Nephron progenitor cell (in vitro differentiated cells): ENCODE results near the gene ADAM12.
A peak's percentile ranks its signal among the peaks of the same experiment; 100 is the strongest.

Experiments used
- DNase-seq: peaks from one replicate; pipeline ENCODE4 v3.0.0; 2021
- H3K27ac Mint-ChIP-seq: 2 replicates; pipeline ENCODE4 v1.8.0; 2021; ENCODE audit warnings: mild to moderate bottlenecking, moderate library complexity, mixed read lengths
- H3K27me3 Mint-ChIP-seq: 2 replicates; pipeline ENCODE4 v1.8.0; 2021; ENCODE audit warnings: mild to moderate bottlenecking, low read depth, mixed read lengths; ENCODE audit not compliant: poor library complexity
- H3K36me3 Mint-ChIP-seq: 2 replicates; pipeline ENCODE4 v1.8.0; 2021; ENCODE audit warnings: low read depth, mixed read lengths
- H3K4me1 Mint-ChIP-seq: 2 replicates; pipeline ENCODE4 v1.8.0; 2021; ENCODE audit warnings: mixed read lengths
- H3K4me3 Mint-ChIP-seq: 2 replicates; pipeline ENCODE4 v1.8.0; 2021; ENCODE audit warnings: mild to moderate bottlenecking, moderate library complexity, mixed read lengths
- H3K9me3 Mint-ChIP-seq: 2 replicates; pipeline ENCODE4 v1.8.0; 2021; ENCODE audit warnings: mild to moderate bottlenecking, moderate library complexity, mixed read lengths
- CTCF ChIP-seq: fragments of 200-600 bp; sonication (generic); IDR thresholded peaks from 2 replicates; pipeline ENCODE4 v1.5.0; 2021; ENCODE audit warnings: antibody characterized with exemption

Gene ADAM12

GRCh38 chr10:126387931-126388911 is at the start of gene ADAM12:
Gene ADAM12 (minus strand): TSS chr10:126388477. CDS start chr10:126388145, 332 bp downstream.
- DNase-seq: peak; percentile 61
- peaks cover 46% of the 10 kb centered on the region for H3K27me3 Mint-ChIP-seq

GRCh38 chr10:126437635-126438406 is 49.5 kb upstream of the ADAM12 start:
- no peak for TF ChIP-seq CTCF
- Mint-ChIP-seq H3K36me3 (no peaks in the 10 kb centered on the region), H3K27ac (no peak overlapping the region), H3K4me1 (no peaks in the 10 kb centered on the region), H3K4me3 (no peak overlapping the region), H3K27me3 (peaks cover 6% of the 10 kb centered on the region), H3K9me3 (peaks cover 4% of the 10 kb centered on the region)
- no peak for DNase-seq

More at GRCh38 chr10:126387931-126388911, at the start of gene ADAM12:
- Mint-ChIP-seq H3K27ac (no peak within 1 kb of the TSS), H3K4me3 (peak within 1 kb of the TSS; percentile 89), H3K4me1 (peaks cover 24% of the 10 kb centered on the region), H3K9me3 (peaks cover 22% of the 10 kb centered on the region), H3K36me3 (peaks cover 9% of the 10 kb centered on the region)
- no peak for TF ChIP-seq CTCF

GRCh38 chr10:126434235-126434634 is 46.0 kb upstream of the ADAM12 start:
- Mint-ChIP-seq H3K9me3 (no peaks in the 10 kb centered on the region), H3K4me3 (no peak overlapping the region), H3K4me1 (peaks cover 8% of the 10 kb centered on the region), H3K27me3 (peaks cover 14% of the 10 kb centered on the region), H3K27ac (no peak overlapping the region), H3K36me3 (no peaks in the 10 kb centered on the region)
- TF ChIP-seq CTCF: no peak
- DNase-seq: no peak

- H3K27me3 Mint-ChIP-seq: peaks cover 14% of the 10 kb centered on the region
Measured at GRCh38 chr10:126433351-126433750, 45.1 kb upstream of the ADAM12 start.

GRCh38 chr10:126432507-126432906 is 44.2 kb upstream of the ADAM12 start:
- H3K36me3 Mint-ChIP-seq: no peaks in the 10 kb centered on the region
- TF ChIP-seq CTCF: no peak
- H3K27me3 Mint-ChIP-seq: peaks cover 17% of the 10 kb centered on the region
- peaks cover 8% of the 10 kb centered on the region for H3K4me1 Mint-ChIP-seq
- H3K4me3 Mint-ChIP-seq: no peak overlapping the region
- no peak for DNase-seq
- no peaks in the 10 kb centered on the region for H3K9me3 Mint-ChIP-seq
- no peak overlapping the region for H3K27ac Mint-ChIP-seq

More at GRCh38 chr10:126433351-126433750, 45.1 kb upstream of the ADAM12 start:
- DNase-seq: no peak
- no peaks in the 10 kb centered on the region for H3K36me3 Mint-ChIP-seq
- no peak overlapping the region for H3K4me3 Mint-ChIP-seq
- no peaks in the 10 kb centered on the region for H3K9me3 Mint-ChIP-seq
- H3K27ac Mint-ChIP-seq: no peak overlapping the region
- no peak for TF ChIP-seq CTCF
- H3K4me1 Mint-ChIP-seq: peaks cover 8% of the 10 kb centered on the region
